Neuron (in vitro differentiated cells): ENCODE measurements around the gene NFE2L2.
"Not testable (repeated sequence)": the region's sequence is repeated elsewhere in the genome, so short reads cannot be mapped to it uniquely, and the experiment has no call there.

ENCODE experiments used
- H2AFZ ChIP-seq: one replicate; pipeline ENCODE4 v1.6.1; 2013; ENCODE audit warnings: low read depth, mild to moderate bottlenecking, inconsistent platforms, low read length, moderate library complexity
- H3K27me3 ChIP-seq: one replicate; pipeline ENCODE4 v1.6.1; 2013; ENCODE audit warnings: low read length; ENCODE audit not compliant: insufficient read depth
- H3K36me3 ChIP-seq: one replicate; pipeline ENCODE4 v1.6.1; 2013; ENCODE audit warnings: low read length; ENCODE audit not compliant: insufficient read depth
- H3K4me1 ChIP-seq: one replicate; pipeline ENCODE4 v1.6.1; 2013; ENCODE audit warnings: low read length; ENCODE audit not compliant: insufficient read depth
- H3K4me3 ChIP-seq: 2 replicates; pipeline ENCODE4 v1.5.1; 2013; ENCODE audit warnings: mild to moderate bottlenecking, low read length, moderate library complexity
- H3K9me3 ChIP-seq: one replicate; pipeline ENCODE4 v1.6.1; 2013; ENCODE audit warnings: low read length

The NFE2L2 gene

GRCh38 chr2:177247693-177248262 lies 16.7 kb downstream of the NFE2L2 start:
- H3K36me3 ChIP-seq, result no peaks in the 10 kb centered on the region
- H3K27me3 ChIP-seq, result no peaks in the 10 kb centered on the region
- no peak overlapping the region for H2AFZ ChIP-seq
- H3K4me3 ChIP-seq, result no peak overlapping the region
- peaks cover 1% of the 10 kb centered on the region for H3K9me3 ChIP-seq
- H3K4me1 ChIP-seq, result peaks cover 4% of the 10 kb centered on the region

GRCh38 chr2:177246523-177247030 lies 17.9 kb downstream of the NFE2L2 start:
- not testable (repeated sequence) for H3K36me3 ChIP-seq, H3K4me3 ChIP-seq, H3K9me3 ChIP-seq, H2AFZ ChIP-seq, H3K27me3 ChIP-seq
- peaks cover 14% of the 10 kb centered on the region for H3K4me1 ChIP-seq

GRCh38 chr2:177246000-177246399 lies 18.5 kb downstream of the NFE2L2 start:
- H3K36me3 ChIP-seq, result no peaks in the 10 kb centered on the region
- H3K4me1 ChIP-seq, result peaks cover 15% of the 10 kb centered on the region
- no peaks in the 10 kb centered on the region for H3K27me3 ChIP-seq
- H2AFZ ChIP-seq, result no peak overlapping the region
- peaks cover 1% of the 10 kb centered on the region for H3K9me3 ChIP-seq
- H3K4me3 ChIP-seq, result no peak overlapping the region

- H3K9me3 ChIP-seq, result peaks cover 1% of the 10 kb centered on the region
- peaks cover 15% of the 10 kb centered on the region for H3K4me1 ChIP-seq
- no peaks in the 10 kb centered on the region for H3K36me3 ChIP-seq
- H3K27me3 ChIP-seq, result no peaks in the 10 kb centered on the region
- H2AFZ ChIP-seq, result no peak overlapping the region
- H3K4me3 ChIP-seq, result no peak overlapping the region
Observed at GRCh38 chr2:177245010-177245422, 19.5 kb downstream of the NFE2L2 start.

GRCh38 chr2:177244244-177244771 lies 20.2 kb downstream of the NFE2L2 start:
- H2AFZ ChIP-seq, result no peak overlapping the region
- no peak overlapping the region for H3K4me3 ChIP-seq
- H3K27me3 ChIP-seq, result no peaks in the 10 kb centered on the region
- H3K36me3 ChIP-seq, result no peaks in the 10 kb centered on the region
- peaks cover 1% of the 10 kb centered on the region for H3K9me3 ChIP-seq
- peaks cover 15% of the 10 kb centered on the region for H3K4me1 ChIP-seq

- peaks cover 15% of the 10 kb centered on the region for H3K4me1 ChIP-seq
- H2AFZ ChIP-seq, result no peak overlapping the region
- no peaks in the 10 kb centered on the region for H3K36me3 ChIP-seq
- peaks cover 1% of the 10 kb centered on the region for H3K9me3 ChIP-seq
- no peak overlapping the region for H3K4me3 ChIP-seq
- H3K27me3 ChIP-seq, result no peaks in the 10 kb centered on the region
Observed at GRCh38 chr2:177243476-177243875, 21.1 kb downstream of the NFE2L2 start.

GRCh38 chr2:177243073-177243472 lies 21.5 kb downstream of the NFE2L2 start:
- Histone ChIP-seq H3K4me3 (no peak overlapping the region), H3K4me1 (peaks cover 15% of the 10 kb centered on the region), H3K36me3 (no peaks in the 10 kb centered on the region), H2AFZ (no peak overlapping the region), H3K9me3 (peaks cover 1% of the 10 kb centered on the region), H3K27me3 (no peaks in the 10 kb centered on the region)

GRCh38 chr2:177242121-177242987 lies 22.2 kb downstream of the NFE2L2 start:
- peaks cover 15% of the 10 kb centered on the region for H3K4me1 ChIP-seq
- no peak overlapping the region for H2AFZ ChIP-seq
- no peaks in the 10 kb centered on the region for H3K27me3 ChIP-seq
- H3K36me3 ChIP-seq, result no peaks in the 10 kb centered on the region
- H3K9me3 ChIP-seq, result peaks cover 1% of the 10 kb centered on the region
- H3K4me3 ChIP-seq, result no peak overlapping the region

GRCh38 chr2:177241711-177242120 lies 22.8 kb downstream of the NFE2L2 start:
- Histone ChIP-seq H3K27me3 (no peaks in the 10 kb centered on the region), H3K4me1 (peaks cover 15% of the 10 kb centered on the region), H3K4me3 (no peak overlapping the region), H2AFZ (no peak overlapping the region), H3K9me3 (peaks cover 1% of the 10 kb centered on the region), H3K36me3 (no peaks in the 10 kb centered on the region)

GRCh38 chr2:177239932-177240630 lies 24.4 kb downstream of the NFE2L2 start:
- H3K9me3 ChIP-seq, result peaks cover 1% of the 10 kb centered on the region
- no peaks in the 10 kb centered on the region for H3K36me3 ChIP-seq
- H2AFZ ChIP-seq, result no peak overlapping the region
- no peak overlapping the region for H3K4me3 ChIP-seq
- H3K27me3 ChIP-seq, result no peaks in the 10 kb centered on the region
- H3K4me1 ChIP-seq, result peaks cover 15% of the 10 kb centered on the region

- peaks cover 15% of the 10 kb centered on the region for H3K4me1 ChIP-seq
- no peak overlapping the region for H2AFZ ChIP-seq
- H3K4me3 ChIP-seq, result no peak overlapping the region
- H3K36me3 ChIP-seq, result no peaks in the 10 kb centered on the region
- no peaks in the 10 kb centered on the region for H3K27me3 ChIP-seq
- H3K9me3 ChIP-seq, result peaks cover 1% of the 10 kb centered on the region
Observed at GRCh38 chr2:177239053-177239452, 25.5 kb downstream of the NFE2L2 start.

- no peak overlapping the region for H2AFZ ChIP-seq
- no peaks in the 10 kb centered on the region for H3K27me3 ChIP-seq
- no peaks in the 10 kb centered on the region for H3K9me3 ChIP-seq
- H3K4me3 ChIP-seq, result no peak overlapping the region
- H3K4me1 ChIP-seq, result peaks cover 12% of the 10 kb centered on the region
- peaks cover 9% of the 10 kb centered on the region for H3K36me3 ChIP-seq
Observed at GRCh38 chr2:177237932-177238331, 26.6 kb downstream of the NFE2L2 start.
